GM18873 (cell line): ENCODE results near the gene CNNM4.
A peak's percentile ranks its signal among the peaks of the same experiment; 100 is the strongest.
"Not testable (repeated sequence)": the region's sequence is repeated elsewhere in the genome, so short reads cannot be mapped to it uniquely, and the experiment has no call there.

Experiments used
- ATAC-seq: cut with Tn5 transposase; IDR thresholded peaks from one replicate; pipeline ENCODE4 v1.9.1; 2021; ENCODE audit warnings: mild to moderate bottlenecking, moderate library complexity, moderate number of reproducible peaks; ENCODE audit not compliant: unreplicated experiment, low FRiP score

The CNNM4 gene

GRCh38 chr2:96788442-96789244 is 27.9 kb downstream of the CNNM4 start:
- no peak for ATAC-seq

GRCh38 chr2:96789245-96789617 is 28.5 kb downstream of the CNNM4 start:
- no peak for ATAC-seq

- ATAC-seq = no peak
Observed at GRCh38 chr2:96792772-96793749, 32.4 kb downstream of the CNNM4 start.

- ATAC-seq = no peak
Observed at GRCh38 chr2:96795076-96795475, 34.4 kb downstream of the CNNM4 start.

- not testable (repeated sequence) for ATAC-seq
Observed at GRCh38 chr2:96796497-96796896, 35.8 kb downstream of the CNNM4 start.

GRCh38 chr2:96797066-96797625 is 36.4 kb downstream of the CNNM4 start:
- ATAC-seq = no peak

- ATAC-seq = no peak
Observed at GRCh38 chr2:96798733-96799622, 38.3 kb downstream of the CNNM4 start.

GRCh38 chr2:96799623-96799935 is 38.9 kb downstream of the CNNM4 start:
- ATAC-seq = no peak

GRCh38 chr2:96800061-96801004 is 39.6 kb downstream of the CNNM4 start:
- peak; percentile 23 for ATAC-seq

GRCh38 chr2:96801005-96801785 is 40.5 kb downstream of the CNNM4 start:
- ATAC-seq = peak; percentile 71

- ATAC-seq = no peak
Observed at GRCh38 chr2:96801786-96802595, 41.3 kb downstream of the CNNM4 start.

- no peak for ATAC-seq
Observed at GRCh38 chr2:96802721-96803120, 42.0 kb downstream of the CNNM4 start.

GRCh38 chr2:96804986-96805385 is 44.3 kb downstream of the CNNM4 start:
- no peak for ATAC-seq

GRCh38 chr2:96805946-96806345 is 45.2 kb downstream of the CNNM4 start:
- ATAC-seq = not testable (repeated sequence)

- ATAC-seq = peak; percentile 56
Observed at GRCh38 chr2:96806468-96807126, 45.9 kb downstream of the CNNM4 start.

- ATAC-seq = no peak
Observed at GRCh38 chr2:96807127-96807471, 46.4 kb downstream of the CNNM4 start.

- no peak for ATAC-seq
Observed at GRCh38 chr2:96808176-96808837, 47.6 kb downstream of the CNNM4 start.
